ENCODE data around the gene KLHDC4.
"Not testable (repeated sequence)": the region's sequence is repeated elsewhere in the genome, so short reads cannot be mapped to it uniquely, and the experiment has no call there.

KLHDC4 gene

GRCh38 chr16:87789437-87790291 is 23.9 kb upstream of the KLHDC4 start:
- no peak for DNase-seq (ENCODE audit: low spot score)
- TF ChIP-seq CTCF (IDR thresholded peaks at IDR 0.05; ENCODE audit: extremely low read depth, insufficient read depth, missing control alignments) = no peak

GRCh38 chr16:87788730-87789436 is 23.1 kb upstream of the KLHDC4 start:
- in situ Hi-C loops (cut with MboI; ENCODE audit: low pct_unique_long_range_greater_than_20kb, low sequenced_read_pairs, unreplicated experiment) = loop anchor here (10.0 kb wide), 1 partner anchor 56 kb away; no protein-coding TSS in a partner anchor
- DNase-seq (ENCODE audit: low spot score) = not testable (repeated sequence)

More at GRCh38 chr16:87789437-87790291, 23.9 kb upstream of the KLHDC4 start:
- in situ Hi-C loops (cut with MboI; ENCODE audit: low pct_unique_long_range_greater_than_20kb, low sequenced_read_pairs, unreplicated experiment) = loop anchor here (10.0 kb wide), 1 partner anchor 55 kb away; no protein-coding TSS in a partner anchor

DNA sequence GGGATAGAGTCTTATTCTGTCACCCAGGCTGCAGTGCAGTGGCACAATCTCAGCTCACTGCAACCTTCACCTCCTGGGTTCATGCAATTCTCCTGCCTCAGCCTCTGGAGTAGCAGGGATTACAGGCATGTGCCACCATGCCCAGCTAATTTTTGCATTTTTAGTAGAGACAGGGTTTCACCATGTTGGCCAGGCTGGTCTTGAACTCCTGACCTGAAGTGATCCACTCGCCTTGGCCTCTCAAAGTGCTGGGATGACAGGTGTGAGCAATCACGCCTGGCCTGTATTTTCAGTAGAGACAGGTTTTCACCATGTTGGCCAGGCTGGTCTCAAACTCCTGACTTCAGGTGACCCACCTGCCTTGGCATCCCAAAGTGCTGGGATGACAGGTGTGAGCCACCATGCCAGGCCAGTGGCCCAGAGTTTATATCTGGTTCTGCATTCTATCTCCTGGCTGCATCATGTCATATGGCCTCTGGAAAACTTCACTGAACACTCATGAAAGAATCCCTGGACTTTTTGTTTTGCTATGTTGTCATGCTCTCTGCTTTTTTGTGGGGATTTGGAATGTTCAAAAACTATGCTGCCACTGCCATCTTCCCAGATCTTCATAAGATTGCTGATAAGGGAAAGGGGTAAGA is 21.8 kb upstream of the KLHDC4 start:
- in situ Hi-C loops (cut with MboI; ENCODE audit: low pct_unique_long_range_greater_than_20kb, low sequenced_read_pairs, unreplicated experiment) = loop anchor here (10.0 kb wide), 1 partner anchor 57 kb away; no protein-coding TSS in a partner anchor

DNA sequence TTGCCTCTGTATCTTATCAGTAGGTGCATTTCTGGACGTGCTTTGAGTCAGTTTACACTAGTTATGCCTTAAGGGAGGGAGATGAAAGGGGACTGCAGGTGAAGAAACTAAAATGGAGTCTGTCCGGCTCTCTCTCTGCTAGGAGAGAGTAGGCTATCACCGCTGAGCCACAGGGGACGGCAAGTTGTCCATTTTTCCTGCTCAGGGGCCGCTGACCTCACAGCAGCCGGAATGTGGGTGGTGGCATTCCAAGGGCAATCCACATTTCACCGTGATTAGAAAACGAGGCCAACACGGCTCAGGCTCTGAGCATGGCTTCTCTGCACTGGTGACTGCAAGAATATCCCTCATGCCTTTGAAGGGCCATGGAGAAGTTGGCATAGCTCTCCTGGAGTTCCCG is 19.0 kb upstream of the KLHDC4 start:
- no peak for DNase-seq (ENCODE audit: low spot score)
- no peak for TF ChIP-seq CTCF (IDR thresholded peaks at IDR 0.05; ENCODE audit: extremely low read depth, insufficient read depth, missing control alignments)
- in situ Hi-C loops (cut with MboI; ENCODE audit: low pct_unique_long_range_greater_than_20kb, low sequenced_read_pairs, unreplicated experiment) = loop anchor here (10.0 kb wide), 1 partner anchor 60 kb away; no protein-coding TSS in a partner anchor

More for the DNA sequence above, 21.8 kb upstream of the KLHDC4 start:
- DNase-seq (ENCODE audit: low spot score) = not testable (repeated sequence)

- no peak for TF ChIP-seq CTCF (IDR thresholded peaks at IDR 0.05; ENCODE audit: extremely low read depth, insufficient read depth, missing control alignments)
- in situ Hi-C loops (cut with MboI; ENCODE audit: low pct_unique_long_range_greater_than_20kb, low sequenced_read_pairs, unreplicated experiment) = loop anchor here (10.0 kb wide), 1 partner anchor 63 kb away; no protein-coding TSS in a partner anchor
- DNase-seq (ENCODE audit: low spot score) = no peak
Measured at GRCh38 chr16:87782033-87782432, 16.2 kb upstream of the KLHDC4 start.

DNA sequence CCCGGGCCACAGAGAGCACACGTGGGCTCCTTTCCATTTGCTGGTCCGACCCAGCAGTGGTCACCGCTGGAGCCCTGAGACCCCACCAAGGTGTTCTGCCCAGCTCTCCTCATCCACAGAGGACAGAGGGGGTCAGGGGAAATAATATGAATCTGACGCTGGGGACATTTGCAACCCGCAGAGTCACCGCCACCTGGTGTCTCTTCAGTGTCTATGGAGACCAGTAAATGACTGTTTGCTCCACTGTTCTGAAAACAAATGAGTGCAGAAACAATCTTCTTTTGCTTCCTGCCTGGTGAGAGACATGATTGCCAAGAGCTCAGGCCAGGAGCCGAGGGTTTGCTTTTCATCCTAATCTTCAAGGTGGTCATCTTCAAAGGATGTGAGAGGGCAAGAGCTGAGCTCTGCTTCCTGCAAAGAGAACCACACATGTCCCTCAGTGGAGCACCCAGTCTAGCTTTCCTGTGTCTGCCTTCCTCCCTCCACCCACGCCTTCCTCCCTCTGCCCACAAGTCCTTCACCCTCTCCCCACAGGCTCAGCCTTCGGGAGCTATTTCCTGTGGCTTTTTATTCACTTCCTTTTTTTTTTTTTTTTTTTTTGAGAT is 14.7 kb upstream of the KLHDC4 start:
- in situ Hi-C loops (cut with MboI; ENCODE audit: low pct_unique_long_range_greater_than_20kb, low sequenced_read_pairs, unreplicated experiment) = loop anchor here (10.0 kb wide), 1 partner anchor 64 kb away; no protein-coding TSS in a partner anchor
- DNase-seq (ENCODE audit: low spot score) = peak; percentile 65
- peak; percentile 17 for TF ChIP-seq CTCF (IDR thresholded peaks at IDR 0.05; ENCODE audit: extremely low read depth, insufficient read depth, missing control alignments)
